Bronchial epithelial cell (primary cell): ENCODE data around the gene RENBP. TPM values are rescaled to one million over a fixed set of nuclear protein-coding genes. Genes with fewer than 3 reads are reported as not detected.

Experiments used
- DNase-seq: peaks from one replicate; pipeline ENCODE4 v3.0.0-alpha.2; 2010; ENCODE audit warnings: low read depth
- FAIRE-seq: peaks from 2 replicates; lab custom pipeline; 2011; peaks lifted over from hg19 to GRCh38; lab: Jason Lieb, UNC
- H3K27me3 ChIP-seq: 2 replicates; pipeline ENCODE4 v1.5.1; 2011; ENCODE audit warnings: low read length; ENCODE audit not compliant: control insufficient read depth, insufficient read depth
- H3K36me3 ChIP-seq: 2 replicates; pipeline ENCODE4 v1.5.1; 2011; ENCODE audit warnings: low read length; ENCODE audit not compliant: control insufficient read depth, insufficient read depth
- H3K4me3 ChIP-seq: 2 replicates; pipeline ENCODE4 v1.5.1; 2011; ENCODE audit warnings: mild to moderate bottlenecking, low read depth, low read length, control low read depth
- CTCF ChIP-seq: IDR thresholded peaks from 2 replicates; pipeline ENCODE4 v1.5.1; 2011; ENCODE audit warnings: mild to moderate bottlenecking, moderate library complexity, low read length, control low read depth, inconsistent platforms; ENCODE audit not compliant: insufficient read depth, severe bottlenecking
- total RNA-seq: library from RNA; depleted of rRNA; stranded (reverse); fragments of >200 nt; gene quantifications from 2 replicates; pipeline ENCODE4 v1.2.1, GENCODE V29; 2014

RENBP gene
- total RNA-seq, 1 donor from 2014 or later, result 10.3 TPM

GRCh38 chrX:153972368-153973126 is 28.1 kb upstream of the RENBP start, which contains the start of gene TMEM187:
Gene TMEM187, plus strand, starts transcription at chrX:153972754. Its CDS starts 9,309 bp downstream, at chrX:153982063.
- peak within 1 kb of the TSS; percentile 80 for H3K4me3 ChIP-seq
- H3K36me3 ChIP-seq, result no peaks in the 10 kb centered on the region
- TF ChIP-seq CTCF, result no peak
- H3K27me3 ChIP-seq, result no peaks in the 10 kb centered on the region
- DNase-seq, result peak; percentile 59
- no peak for FAIRE-seq

GRCh38 chrX:153971450-153972367 is 27.3 kb upstream of the RENBP start, which contains the start of gene HCFC1:
Gene HCFC1, minus strand, starts transcription at chrX:153971818. Its CDS starts 978 bp downstream, at chrX:153970840.
- no peaks in the 10 kb centered on the region for H3K27me3 ChIP-seq
- DNase-seq, result peak; percentile 57
- no peak for FAIRE-seq
- H3K36me3 ChIP-seq, result peaks cover 2% of the 10 kb centered on the region
- no peak for TF ChIP-seq CTCF
- H3K4me3 ChIP-seq, result peak within 1 kb of the TSS; percentile 80

- Histone ChIP-seq H3K36me3 (peaks cover 2% of the 10 kb centered on the region), H3K27me3 (no peaks in the 10 kb centered on the region), H3K4me3 (peak overlapping the region; percentile 80)
- peak; percentile 64 for DNase-seq
- no peak for FAIRE-seq
- no peak for TF ChIP-seq CTCF
These were observed 26.6 kb upstream of the RENBP start for GRCh38 chrX:153971124-153971449.

GRCh38 chrX:153970357-153971123 is 26.1 kb upstream of the RENBP start:
- Histone ChIP-seq H3K36me3 (peaks cover 2% of the 10 kb centered on the region), H3K27me3 (no peaks in the 10 kb centered on the region), H3K4me3 (peak overlapping the region; percentile 80)
- TF ChIP-seq CTCF, result no peak
- FAIRE-seq, result no peak
- DNase-seq, result no peak

- DNase-seq (no peak), FAIRE-seq (no peak)
- peaks cover 2% of the 10 kb centered on the region for H3K36me3 ChIP-seq
- H3K27me3 ChIP-seq, result no peaks in the 10 kb centered on the region
- H3K4me3 ChIP-seq, result peak overlapping the region; percentile 80
- no peak for TF ChIP-seq CTCF
These were observed 25.5 kb upstream of the RENBP start for GRCh38 chrX:153969904-153970356.
